HG02852 (cell line): ENCODE measurements around the gene LITAF.
"Not testable (repeated sequence)": the region's sequence is repeated elsewhere in the genome, so short reads cannot be mapped to it uniquely, and the experiment has no call there.

Experiments
- ATAC-seq: cut with Tn5 transposase; IDR thresholded peaks from one replicate; pipeline ENCODE4 v1.9.1; 2021; ENCODE audit warnings: mild to moderate bottlenecking, moderate library complexity; ENCODE audit not compliant: unreplicated experiment

LITAF gene

DNA sequence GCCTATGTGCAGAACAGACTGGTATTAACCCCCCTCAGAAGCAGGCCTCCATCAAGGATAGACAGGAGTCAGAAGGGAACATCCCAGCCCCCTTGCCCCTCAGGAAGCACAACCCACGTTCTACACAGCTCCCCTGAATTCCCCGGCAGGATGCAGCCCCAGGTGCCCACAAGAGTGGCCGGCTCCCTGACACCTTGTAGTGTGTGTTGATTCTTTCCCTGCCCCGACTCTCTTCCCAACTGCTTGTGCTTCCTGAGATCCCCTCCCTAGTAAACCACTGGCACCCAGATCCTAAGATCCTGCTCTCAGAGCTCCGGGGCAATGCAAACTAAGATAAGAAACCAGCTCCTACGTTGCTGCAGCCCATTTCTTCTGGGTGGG, 34.8 kb upstream of the LITAF start:
- no peak for ATAC-seq

DNA sequence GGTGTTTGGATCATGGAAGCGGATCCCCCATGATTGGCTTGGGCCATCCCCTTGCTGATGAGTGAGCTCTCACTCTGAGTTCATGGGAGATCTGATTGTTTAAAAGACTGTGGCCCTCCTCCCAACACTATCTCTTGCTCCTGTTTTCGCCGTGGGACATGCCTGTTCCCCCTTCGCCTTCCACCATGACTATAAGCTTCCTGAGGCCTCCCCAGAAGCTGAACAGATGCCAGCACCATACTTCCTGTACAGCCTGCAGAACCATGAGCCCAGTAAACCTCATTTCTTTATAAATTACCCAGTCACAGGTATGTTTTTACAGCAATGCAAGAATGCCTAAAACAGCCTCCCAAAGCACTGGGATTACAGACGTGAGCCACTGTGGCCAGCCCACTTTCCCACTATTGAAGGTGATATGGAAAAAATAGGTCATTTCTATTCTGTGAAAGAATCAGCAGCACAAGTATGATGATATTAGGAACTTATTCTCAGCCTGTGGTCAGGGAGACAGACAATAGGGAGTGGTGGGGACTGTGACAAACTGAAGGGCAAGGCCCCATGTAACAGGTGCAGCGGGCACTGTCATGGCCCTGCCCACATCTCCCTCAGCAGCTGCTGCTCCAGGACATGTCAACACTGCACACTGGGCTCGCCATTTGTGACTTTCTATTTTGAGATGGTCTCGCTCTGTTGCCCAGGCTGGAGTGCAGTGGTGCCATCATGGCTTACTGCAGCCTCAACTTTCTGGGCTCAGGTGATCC, 33.7 kb upstream of the LITAF start:
- no peak for ATAC-seq

DNA sequence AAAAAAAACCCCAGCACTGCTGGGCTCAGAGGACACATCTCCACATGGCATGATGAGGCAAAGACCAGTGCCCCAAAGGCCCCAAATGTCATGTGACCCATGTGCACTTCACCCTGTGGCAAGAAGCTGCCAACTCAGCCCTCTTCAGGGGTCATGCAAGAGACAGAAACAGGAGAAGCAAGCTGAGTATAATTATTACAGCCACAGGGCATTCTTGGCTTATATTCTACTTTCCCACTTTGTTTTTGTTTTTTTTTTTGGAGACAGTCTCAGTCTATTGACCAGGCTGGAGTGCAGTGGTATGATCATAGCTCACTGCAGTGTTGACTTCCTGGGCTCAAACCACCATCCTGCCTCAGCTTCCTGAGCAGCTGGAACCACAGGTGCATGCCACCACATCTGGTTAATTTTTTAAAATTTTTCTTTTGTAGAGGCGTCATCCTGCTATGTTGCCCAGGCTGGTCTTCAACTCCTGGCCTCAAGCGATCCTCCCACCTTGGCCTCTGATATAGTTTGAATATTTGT, 32.7 kb upstream of the LITAF start:
- no peak for ATAC-seq

DNA sequence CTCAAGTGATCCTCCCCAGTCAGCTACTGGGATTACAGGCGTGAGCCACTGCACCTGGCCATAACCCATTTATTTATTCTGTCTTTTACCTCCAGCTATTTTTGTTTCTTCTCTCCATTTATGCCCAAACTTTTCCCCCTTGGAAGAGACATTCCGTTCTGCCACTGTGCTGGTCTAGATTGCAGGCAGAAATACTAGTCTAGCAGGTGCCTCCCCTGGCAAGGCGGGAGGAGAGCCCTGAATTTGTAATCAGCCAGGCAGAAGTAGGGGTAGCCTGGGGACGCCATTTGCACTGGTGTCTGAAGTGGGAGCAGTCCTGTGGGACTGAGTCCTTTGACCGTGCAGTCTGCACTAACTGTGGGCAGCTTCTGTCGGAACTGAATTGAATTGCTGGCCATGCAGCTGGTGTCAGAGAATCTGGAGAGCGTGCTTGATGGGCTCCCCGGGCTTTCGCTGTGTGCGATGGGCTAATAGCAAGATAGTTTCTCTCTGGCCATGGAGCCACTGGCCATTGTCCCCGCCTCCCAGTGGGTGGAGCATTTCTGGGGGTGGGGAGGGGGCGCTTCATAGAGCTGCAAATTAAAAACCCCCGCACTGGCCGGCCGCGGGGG, 31.5 kb upstream of the LITAF start:
- no peak for ATAC-seq

DNA sequence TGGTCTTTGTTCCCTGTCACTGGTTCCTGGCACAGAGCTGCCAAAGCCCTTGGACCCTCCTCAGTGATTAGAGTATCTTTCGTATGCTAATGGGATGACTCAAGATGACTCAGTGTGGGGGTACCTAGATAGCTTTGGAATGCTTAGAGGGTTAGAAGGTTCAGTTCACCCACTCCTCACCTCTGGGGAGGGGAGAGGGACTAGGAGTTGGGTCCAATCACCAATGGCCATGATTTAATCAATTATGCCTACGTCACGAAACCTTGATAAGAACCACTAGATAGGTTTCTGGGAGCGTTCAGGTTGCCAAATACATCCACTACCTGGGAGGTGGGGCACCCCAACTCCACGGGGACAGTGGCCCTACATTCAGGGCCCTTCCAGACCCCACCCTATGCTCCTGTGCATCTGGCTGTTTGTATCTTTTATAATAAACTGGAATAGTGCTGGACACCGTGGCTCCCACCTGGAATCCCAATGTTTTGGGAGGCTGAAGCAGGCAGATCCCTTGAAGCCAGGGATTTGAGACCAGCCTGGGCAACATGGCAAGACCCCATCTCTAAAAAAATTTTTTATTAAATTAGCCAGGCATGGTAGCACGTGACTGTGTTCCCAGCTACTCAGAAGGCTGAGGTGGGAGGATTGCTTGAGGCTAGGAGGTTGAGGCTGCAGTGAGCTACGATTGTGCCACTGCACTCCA, 29.2 kb upstream of the LITAF start:
- ATAC-seq: no peak

DNA sequence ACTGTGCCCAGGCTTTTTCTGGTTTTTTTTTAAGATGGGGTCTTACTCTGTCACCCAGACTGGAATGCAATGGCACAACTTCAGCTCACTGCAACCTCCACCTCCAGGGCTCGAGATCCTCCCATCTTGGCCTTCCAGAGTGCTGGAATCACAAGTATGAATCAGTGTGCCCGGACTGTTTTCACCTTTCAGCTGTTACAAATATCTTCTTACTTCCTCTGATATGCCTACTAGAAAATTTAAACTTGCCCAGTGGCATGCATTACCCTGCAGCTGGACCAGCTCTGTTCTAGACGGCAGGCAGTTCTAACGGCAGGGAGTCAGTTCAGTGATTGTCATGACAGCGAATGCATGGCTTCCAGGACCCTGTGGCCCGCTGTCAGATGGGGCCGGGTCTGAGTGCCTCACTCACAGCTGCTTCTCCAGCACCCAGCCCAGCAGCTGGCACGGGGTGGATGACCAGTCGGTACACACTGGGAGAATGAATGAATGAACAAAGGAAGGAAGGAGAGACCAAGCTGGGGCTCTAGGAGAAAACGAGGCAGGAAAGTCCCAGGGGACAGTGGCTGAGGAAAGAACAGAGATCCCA, 28.0 kb upstream of the LITAF start:
- no peak for ATAC-seq

DNA sequence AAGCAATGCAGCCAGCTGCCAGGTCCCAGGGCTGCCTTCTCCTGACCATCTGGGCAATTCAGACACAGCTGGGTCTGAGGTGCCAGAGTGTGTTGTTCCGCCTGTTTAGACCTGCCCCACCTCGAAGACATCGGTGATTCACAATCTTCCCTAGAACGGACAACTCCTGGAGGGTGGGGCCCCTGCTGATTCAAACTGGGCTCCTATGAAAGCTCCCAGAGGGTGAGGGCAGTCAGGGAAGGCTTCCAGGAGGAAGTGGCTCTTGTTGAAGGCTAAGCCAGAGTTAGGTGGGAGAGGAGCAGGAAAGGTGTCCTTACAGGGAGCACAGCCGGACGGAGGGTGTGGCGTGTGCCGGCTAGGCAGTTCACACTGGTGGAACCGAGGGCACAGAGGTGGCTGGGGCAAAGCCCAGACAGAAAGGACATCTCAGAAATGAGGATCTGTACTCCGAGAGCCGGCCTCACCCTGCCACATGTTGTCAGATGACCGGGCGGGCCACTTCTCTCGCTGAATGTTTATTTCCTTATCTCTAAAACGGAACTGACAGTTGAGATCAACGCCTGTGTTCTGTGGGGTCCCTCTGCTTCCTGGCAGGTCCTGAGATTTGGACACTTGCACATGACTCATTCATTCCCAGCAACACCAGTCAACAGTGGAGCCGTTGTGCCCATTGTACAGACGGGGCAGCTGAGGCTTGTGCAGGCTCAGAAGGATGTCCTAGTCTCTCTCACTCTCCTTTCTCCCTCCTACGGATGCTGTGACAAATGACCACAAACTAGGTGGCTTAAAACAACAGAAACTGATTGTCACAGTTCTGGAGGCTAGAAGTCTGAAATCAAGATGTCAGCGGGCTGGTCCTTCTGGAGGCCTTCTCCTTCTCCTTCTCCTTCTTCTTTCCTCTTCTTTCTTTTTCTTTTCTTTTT, 26.9 kb upstream of the LITAF start:
- no peak for ATAC-seq

DNA sequence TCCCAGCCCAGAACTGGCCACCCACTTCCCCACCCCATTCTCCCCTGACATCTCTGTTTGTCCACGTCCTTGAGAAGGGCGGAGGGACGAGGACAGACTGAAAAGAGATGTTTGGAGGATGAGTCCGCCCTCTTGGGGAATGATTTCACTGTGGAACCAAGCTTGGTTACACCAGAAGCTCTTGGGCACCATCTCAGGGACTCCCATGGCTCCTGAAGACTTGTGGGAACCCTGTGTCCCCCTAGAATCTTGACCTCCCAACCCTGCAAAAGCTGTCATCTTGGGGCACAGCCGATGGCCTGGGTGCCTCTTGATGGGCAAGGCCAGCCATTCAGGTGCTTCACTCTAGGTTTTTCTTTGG, 25.9 kb upstream of the LITAF start:
- no peak for ATAC-seq

DNA sequence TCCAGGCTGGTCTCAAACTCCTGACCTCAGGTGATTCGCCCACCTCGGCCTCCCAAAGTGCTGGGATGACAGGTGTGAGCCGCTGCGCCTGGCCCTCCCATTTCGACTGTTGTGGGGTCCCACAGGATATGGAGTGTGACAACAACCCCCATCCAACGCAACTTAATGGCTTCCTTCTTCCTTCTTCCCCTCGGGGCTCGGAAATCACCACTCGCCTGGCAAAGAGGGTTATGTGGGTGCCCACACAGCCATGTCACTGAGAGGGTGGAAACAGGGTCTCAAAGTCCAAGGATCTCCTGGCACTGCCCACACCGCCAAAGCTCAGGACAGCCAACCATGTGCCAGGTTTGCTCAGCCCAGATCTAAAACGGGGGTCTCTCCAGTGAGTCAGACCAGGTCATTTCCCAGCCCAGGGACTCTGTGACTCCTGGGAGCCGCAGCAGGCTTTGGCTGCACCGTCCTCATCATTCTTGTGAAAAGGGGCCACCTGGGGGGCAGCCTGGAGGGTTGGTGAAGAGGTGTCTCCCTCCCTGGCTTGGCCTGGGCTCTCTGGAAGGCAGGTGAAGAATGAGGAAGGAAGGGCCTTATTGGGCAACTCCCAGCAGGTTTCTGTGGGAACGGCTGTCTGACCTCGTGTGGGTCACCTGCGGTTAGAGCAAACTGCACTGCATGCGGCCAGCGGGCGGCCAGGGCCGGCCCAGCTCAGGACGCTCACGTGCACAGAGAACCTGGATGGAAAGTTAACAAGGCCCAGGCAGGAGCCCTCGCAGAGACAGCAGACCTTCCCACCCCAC, 25.3 kb upstream of the LITAF start:
- no peak for ATAC-seq

DNA sequence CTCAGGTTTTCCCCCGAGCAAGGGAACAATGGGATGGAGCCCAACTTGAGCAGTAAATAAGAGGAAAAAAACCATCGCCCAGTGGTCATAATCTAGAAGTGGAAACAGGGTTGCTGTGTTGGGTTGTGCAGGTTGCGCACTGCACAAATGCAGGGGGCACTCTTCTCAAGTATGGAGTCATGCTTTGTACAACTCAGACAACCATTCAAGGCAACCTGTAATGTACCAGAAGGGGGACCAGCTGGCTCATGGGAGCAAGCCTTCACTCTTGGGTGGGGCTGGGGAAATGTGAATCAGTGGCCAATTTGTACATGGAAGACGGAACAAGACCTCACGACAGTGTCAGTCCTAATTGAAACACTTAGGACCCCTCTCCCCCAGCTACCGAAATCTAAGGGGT, 23.9 kb upstream of the LITAF start:
- no peak for ATAC-seq

DNA sequence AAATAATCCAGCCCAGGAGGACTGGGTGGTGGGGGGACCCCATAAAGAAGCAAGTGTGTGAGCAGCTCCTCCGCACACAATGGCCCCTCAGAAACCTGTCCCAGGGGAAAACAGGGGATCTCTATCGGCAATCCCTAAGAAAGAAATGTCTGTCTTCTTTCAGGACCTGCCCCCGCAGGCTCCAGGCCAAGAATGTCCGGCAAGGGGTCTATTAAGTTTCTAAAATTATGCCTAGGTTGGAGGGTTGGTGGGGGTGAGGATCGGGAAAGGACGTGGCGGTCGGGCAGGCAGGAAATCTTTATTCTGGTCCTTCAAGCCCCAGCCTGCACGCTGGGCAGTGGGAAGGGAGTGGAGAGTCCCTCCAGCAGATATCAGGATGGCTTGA, 23.4 kb upstream of the LITAF start:
- no peak for ATAC-seq

DNA sequence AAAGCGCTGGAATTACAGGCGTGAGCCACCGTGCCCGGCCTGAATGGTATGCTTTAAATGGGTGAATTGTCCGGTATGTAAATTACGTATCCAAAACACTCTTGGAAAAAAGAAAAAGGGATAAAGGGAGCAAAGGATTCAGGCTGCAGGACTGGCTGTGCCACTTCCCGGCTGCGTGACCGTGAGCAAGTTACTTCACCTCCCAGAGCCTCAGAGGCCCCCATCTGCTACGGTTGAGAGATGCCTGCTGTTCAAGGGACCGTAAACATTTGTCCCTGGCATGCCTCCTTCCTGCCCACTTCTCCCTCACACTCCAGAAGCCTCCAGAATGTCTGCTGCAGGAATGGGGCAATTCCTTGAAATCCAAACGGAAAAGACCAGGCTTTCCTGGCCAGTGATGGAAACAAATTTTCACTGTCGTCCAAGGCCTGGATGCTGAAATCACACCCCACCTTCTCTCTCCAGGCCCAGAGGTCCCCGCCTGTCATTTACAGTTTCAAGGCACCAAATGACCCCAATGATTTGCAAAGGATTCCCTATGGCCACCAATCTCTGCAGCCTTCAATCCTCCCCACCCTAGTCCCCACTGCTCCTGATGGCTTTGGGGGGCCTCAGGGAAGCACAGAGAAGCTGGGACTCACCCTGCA, 22.9 kb upstream of the LITAF start:
- ATAC-seq: no peak

DNA sequence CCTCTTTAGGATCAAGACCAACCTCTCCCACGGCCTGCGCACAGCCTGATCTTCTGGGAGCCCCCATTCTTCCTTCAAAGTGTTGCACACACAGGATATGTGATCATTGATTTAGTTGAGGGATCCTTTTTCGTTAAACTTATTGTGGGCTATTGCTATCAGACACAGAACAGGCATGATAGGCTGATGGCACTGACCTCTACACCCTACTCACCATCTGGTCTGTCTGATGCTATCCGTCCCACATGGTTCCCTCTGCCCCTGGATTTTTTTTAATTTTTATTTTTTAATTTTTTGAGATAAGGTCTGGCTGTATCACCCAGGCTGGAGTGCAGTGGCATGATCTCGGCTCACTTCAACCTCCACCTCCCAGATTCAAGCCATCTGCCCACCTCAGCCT, 19.2 kb upstream of the LITAF start:
- no peak for ATAC-seq

DNA sequence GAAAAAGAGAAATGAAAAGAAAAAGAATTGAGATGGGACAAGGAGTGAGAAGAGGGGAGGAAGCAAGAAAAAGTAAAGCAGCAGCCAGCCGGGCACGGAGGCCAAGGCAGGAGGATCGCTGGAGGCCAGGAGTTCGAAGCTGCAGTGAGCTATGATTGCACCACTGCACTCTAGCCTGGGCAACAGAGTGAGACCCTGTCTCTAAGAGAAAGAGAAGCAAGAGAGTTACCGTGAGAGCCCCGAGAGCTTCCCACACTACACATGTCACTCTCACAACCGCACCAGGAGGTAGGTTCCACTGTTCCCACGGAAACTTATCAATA, 18.8 kb upstream of the LITAF start:
- ATAC-seq: no peak

DNA sequence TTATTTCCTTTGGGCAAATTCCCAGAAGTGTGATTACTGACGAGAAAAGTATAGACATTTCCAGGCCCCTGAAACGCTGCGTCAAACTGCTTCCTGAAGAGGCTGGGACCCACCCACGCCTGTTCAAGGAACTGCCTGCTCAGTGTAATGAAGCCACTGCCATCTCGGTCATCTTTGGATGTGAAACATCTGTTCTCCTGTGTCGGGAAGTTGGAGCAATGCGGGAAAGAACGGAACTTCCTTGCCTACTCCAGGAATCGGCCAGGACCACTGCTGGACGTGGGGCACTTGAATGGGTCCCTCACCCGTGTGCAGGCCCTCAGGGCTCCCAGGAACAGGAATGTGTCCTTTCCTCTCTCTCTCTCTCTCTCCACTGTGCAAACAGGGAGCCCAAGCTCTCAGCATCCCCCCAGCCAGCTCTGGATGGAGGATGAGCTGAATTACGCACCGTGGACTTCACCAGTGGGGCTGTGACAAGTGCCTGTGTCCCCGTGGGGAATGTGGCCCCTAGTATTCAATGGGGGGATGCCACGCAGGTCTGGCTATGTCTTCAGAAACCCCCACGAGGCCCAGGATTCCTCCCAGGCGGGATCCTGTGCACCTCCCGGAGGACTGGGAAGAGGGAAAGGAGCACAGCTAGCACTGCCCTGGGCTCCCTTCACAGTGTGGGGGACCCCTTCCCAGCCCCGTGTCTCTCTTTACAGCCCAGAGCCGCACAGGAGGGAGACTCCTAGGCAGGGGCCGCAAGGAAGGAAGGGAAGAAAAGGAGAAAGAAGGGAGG, 18.3 kb upstream of the LITAF start:
- no peak for ATAC-seq

DNA sequence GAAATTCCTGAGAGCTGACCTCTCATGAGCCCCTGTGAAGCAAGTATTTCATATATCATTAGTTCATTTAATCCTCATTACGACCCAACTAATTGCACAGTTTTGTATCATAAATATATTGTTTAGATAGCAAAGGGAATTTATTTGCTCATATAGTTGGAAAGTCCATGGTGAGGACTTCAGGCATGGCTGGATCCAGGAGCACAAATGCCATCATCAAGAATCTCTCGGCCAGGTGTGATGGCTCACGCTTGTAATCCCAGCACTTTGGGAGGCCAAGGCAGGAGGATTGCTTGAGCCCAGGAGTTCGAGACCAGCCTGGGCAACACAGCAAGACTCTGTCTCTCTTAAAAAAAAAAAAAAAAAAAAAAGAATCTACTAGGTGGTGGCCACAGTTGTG, 17.6 kb upstream of the LITAF start:
- ATAC-seq: not testable (repeated sequence)

DNA sequence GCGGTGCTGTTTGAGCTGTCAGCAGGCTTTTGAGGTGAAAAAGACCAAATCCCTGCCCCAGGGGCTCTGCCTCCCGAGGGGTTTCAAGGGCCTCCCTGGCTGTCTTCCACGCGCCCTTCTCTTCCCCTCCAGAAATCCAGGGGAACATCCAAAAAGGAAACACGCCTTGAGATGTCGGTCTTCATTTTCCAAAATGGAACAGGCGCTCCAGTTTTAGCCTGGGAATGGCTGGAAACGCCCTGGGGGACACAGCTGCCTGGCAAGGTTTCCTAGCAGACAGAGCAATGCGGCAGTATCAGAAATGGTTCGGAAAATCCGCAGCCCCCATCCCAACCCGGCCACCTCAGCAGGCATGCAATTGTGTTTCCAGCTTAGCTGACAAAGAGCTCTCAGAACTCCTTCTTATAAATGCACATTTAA, 16.6 kb upstream of the LITAF start:
- no peak for ATAC-seq

DNA sequence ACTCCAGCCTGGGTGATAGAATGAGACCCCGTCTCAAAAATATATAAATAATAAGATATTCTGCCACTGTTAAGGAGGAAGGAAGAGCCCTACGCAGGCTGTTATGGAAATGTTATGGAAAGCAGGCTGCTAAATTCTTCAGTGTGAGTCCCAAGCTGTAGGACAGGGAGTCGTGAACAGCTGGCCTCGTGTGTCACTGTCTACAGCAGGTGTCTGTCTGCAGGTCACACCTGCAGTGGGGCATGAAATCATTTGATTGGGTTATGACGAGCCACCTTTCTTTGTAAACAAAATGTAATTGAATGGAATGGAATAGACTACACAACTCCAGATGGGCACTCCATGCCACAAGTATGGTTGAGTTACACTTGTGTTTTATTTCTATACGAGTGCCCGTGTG, 15.6 kb upstream of the LITAF start:
- ATAC-seq: no peak

DNA sequence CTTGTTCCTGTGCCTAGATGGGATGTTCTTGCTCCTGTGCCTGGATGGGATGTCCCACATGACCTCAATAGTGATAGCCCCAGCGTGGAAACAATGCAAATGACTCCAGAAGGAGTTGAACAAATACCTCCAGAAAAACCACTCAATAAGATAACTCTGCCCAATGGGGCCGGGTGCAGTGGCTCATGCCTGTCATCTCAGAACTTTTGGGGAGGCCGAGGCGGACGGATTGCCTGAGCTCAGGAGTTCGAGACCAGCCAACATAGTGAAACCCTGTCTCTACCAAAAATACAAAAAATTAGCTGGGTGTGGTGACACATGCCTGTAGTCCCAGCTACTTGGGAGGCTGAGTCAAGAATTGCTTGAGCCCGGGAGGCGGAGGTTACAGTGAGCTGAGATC, 15.2 kb upstream of the LITAF start:
- no peak for ATAC-seq
